HepG2 (cell line): ENCODE measurements around the gene LTBR. TPM values are rescaled to one million over a fixed set of nuclear protein-coding genes. Genes with fewer than 3 reads are reported as not detected.

Experiments used
- BCL3 ChIP-seq: sonication (generic); formaldehyde crosslinking; IDR thresholded peaks from 2 replicates; pipeline ENCODE4 v1.5.1; 2020; ENCODE audit warnings: mild to moderate bottlenecking, missing genetic modification reagents, moderate library complexity
- BCL6 ChIP-seq: IDR thresholded peaks from 2 replicates; pipeline ENCODE4 v1.6.1; 2016; ENCODE audit warnings: missing genetic modification reagents, missing compliant biosample characterization
- EED ChIP-seq: sonication (generic); formaldehyde crosslinking; IDR thresholded peaks from 2 replicates; pipeline ENCODE4 v1.5.0; 2020; ENCODE audit warnings: mild to moderate bottlenecking, missing genetic modification reagents
- ETV6 ChIP-seq: sonication (generic); formaldehyde crosslinking; conservative IDR thresholded peaks from 2 replicates; pipeline ENCODE4 v1.4.0; 2020; ENCODE audit warnings: missing genetic modification reagents
- GFI1 ChIP-seq: sonication (generic); formaldehyde crosslinking; IDR thresholded peaks from 2 replicates; pipeline ENCODE4 v1.5.0; 2020; ENCODE audit warnings: missing genetic modification reagents, mild to moderate bottlenecking, borderline replicate concordance
- HDAC1 ChIP-seq: sonication (generic); formaldehyde crosslinking; IDR thresholded peaks from 2 replicates; pipeline ENCODE4 v1.5.1; 2020; ENCODE audit warnings: mild to moderate bottlenecking, missing genetic modification reagents
- HNF4G ChIP-seq, 2 experiments: sonication (generic) in 1 of 2; formaldehyde crosslinking in 1 of 2; IDR thresholded peaks; 2 replicates each; pipeline versions ENCODE4 v1.4.0 to v1.6.1; 2011 to 2020; ENCODE audit warnings: borderline replicate concordance in 2 of 2, low read depth in 2 of 2, mild to moderate bottlenecking in 2 of 2, low read length in 1 of 2, missing genetic modification reagents in 1 of 2, moderate library complexity in 1 of 2
- KDM5B ChIP-seq: sonication (generic); formaldehyde crosslinking; IDR thresholded peaks from 2 replicates; pipeline ENCODE4 v1.4.0; 2020; ENCODE audit warnings: missing genetic modification reagents, mild to moderate bottlenecking, borderline replicate concordance
- MXD4 ChIP-seq: IDR thresholded peaks from 2 replicates; pipeline ENCODE4 v1.6.1; 2016; ENCODE audit warnings: mild to moderate bottlenecking, missing biosample characterization, missing genetic modification reagents
- NFIC ChIP-seq: IDR thresholded peaks from 2 replicates; pipeline ENCODE4 v1.6.1; 2012; ENCODE audit warnings: mild to moderate bottlenecking, low read length, inconsistent platforms
- NR0B2 ChIP-seq: sonication (generic); formaldehyde crosslinking; IDR thresholded peaks from 2 replicates; pipeline ENCODE4 v1.4.0; 2020; ENCODE audit warnings: mild to moderate bottlenecking, missing genetic modification reagents
- NR2F6 ChIP-seq, 2 experiments: IDR thresholded peaks; 2 replicates each; pipeline ENCODE4 v1.6.1; 2016; ENCODE audit warnings: antibody characterized with exemption in 1 of 2, mild to moderate bottlenecking in 1 of 2
- PHF5A ChIP-seq: IDR thresholded peaks from one replicate; pipeline ENCODE4 v1.6.1; 2018; ENCODE audit warnings: low read depth, missing genetic modification reagents; ENCODE audit not compliant: unreplicated experiment
- POLR2AphosphoS5 ChIP-seq: IDR thresholded peaks from 2 replicates; pipeline ENCODE4 v1.6.1; 2012; ENCODE audit warnings: low read depth, low read length
- SYNCRIP ChIP-seq: fragments of 200-400 bp; formaldehyde crosslinking; IDR thresholded peaks from 2 replicates; pipeline ENCODE4 v1.6.1; 2018; ENCODE audit warnings: mild to moderate bottlenecking, low read depth, low read length; ENCODE audit not compliant: insufficient read depth
- ZFP91 ChIP-seq: sonication (generic); formaldehyde crosslinking; IDR thresholded peaks from 2 replicates; pipeline ENCODE4 v1.9.0; 2022; ENCODE audit warnings: missing genetic modification reagents, mild to moderate bottlenecking, borderline replicate concordance
- ZFX ChIP-seq: sonication (generic); formaldehyde crosslinking; IDR thresholded peaks from 2 replicates; pipeline ENCODE4 v1.4.0; 2020; ENCODE audit warnings: mild to moderate bottlenecking, low read depth, missing genetic modification reagents, moderate library complexity
- ZNF292 ChIP-seq: sonication (generic); formaldehyde crosslinking; IDR thresholded peaks from 2 replicates; pipeline ENCODE4 v1.8.1; 2022; ENCODE audit warnings: mild to moderate bottlenecking, low read depth, missing genetic modification reagents, borderline replicate concordance
- ZNF513 ChIP-seq: sonication (generic); formaldehyde crosslinking; conservative IDR thresholded peaks from 2 replicates; pipeline ENCODE4 v1.5.0; 2020; ENCODE audit warnings: missing genetic modification reagents
- ZNF563 ChIP-seq: sonication (generic); formaldehyde crosslinking; IDR thresholded peaks from 2 replicates; pipeline ENCODE4 v1.8.0; 2022; ENCODE audit warnings: mild to moderate bottlenecking, moderate library complexity, missing genetic modification reagents
- polyA plus RNA-seq, 8 experiments: library from polyadenylated mRNA; depleted of rRNA in 3 of 8; stranded (reverse) in 7 of 8; unstranded in 1 of 8; fragments of >200 nt; fragmentation: Illumina TruSeq in 4 of 8; extraction: Trizol in 4 of 8; gene quantifications; 2 replicates each; pipeline versions ENCODE4 v1.2.1 to v1.2.3, GENCODE V29; 2011 to 2016; ENCODE audit warnings: low read depth in 4 of 8, missing spikeins in 1 of 8, mixed read lengths in 1 of 8; ENCODE audit not compliant: insufficient read depth in 1 of 8
- total RNA-seq, 5 experiments: library from RNA; depleted of rRNA; stranded (reverse); fragments of >200 nt; fragmentation: Illumina TruSeq; extraction: Trizol; gene quantifications; 2 replicates each; pipeline ENCODE4 v1.2.3, GENCODE V29; 2016; ENCODE audit warnings: low read depth in 1 of 5
- TF ChIP-seq, protein P1 (sequence below): sonication (generic); formaldehyde crosslinking; IDR thresholded peaks from 2 replicates; pipeline ENCODE4 v1.5.1; 2020; ENCODE audit warnings: mild to moderate bottlenecking, missing genetic modification reagents, borderline replicate concordance

LTBR gene
- total and polyA plus RNA-seq, 2 of the 13 experiments (the other 11 are each of a cell fraction or from before 2014, with no cell fraction given) = 31.4 to 34.8 TPM

DNA sequence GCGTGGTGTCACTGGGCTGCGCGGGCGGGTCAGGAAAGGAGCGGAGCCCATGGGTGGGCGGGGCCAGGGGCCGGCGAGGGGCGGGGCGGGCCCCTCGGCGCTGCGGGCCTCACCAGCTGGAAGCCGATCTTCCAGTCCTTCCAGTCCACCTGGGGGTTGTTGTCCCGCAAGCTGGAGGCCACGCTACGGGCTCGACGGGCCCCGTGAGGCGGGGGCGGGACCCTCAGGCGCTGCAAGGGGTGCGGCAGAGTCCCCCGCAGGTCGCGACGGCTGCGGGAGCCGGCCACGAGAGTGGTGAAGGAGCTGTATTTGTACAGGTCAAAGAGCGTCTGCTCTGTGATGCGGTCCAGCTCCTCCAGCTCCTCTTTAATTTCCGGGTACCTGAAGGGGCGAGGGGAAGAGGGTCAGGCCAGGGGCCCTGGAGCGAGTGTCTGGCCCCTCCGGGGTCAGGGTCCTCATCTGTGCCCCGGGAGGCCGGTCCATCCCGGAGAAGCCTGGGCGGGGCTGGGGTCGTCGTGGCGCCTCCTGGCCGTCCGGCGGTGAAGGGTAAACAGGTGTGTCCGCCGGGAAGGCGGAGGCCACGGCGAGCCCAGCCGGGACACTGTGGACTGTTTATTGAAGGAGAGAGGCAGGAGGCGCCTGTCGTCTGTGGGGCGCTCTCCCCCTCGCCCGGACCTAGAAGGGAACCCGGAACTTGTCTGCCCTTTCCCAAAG, 20.5 kb upstream of the LTBR start (continued):
- TF ChIP-seq, protein P1, sequence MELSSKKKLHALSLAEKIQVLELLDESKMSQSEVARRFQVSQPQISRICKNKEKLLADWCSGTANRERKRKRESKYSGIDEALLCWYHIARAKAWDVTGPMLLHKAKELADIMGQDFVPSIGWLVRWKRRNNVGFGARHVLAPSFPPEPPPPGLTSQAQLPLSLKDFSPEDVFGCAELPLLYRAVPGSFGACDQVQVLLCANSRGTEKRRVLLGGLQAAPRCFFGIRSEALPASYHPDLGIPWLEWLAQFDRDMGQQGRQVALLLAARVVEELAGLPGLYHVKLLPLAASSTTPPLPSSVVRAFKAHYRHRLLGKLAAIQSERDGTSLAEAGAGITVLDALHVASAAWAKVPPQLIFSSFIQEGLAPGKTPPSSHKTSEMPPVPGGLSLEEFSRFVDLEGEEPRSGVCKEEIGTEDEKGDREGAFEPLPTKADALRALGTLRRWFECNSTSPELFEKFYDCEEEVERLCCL = peak; percentile 53; the same call in 1 of the 2 replicates
- peak; percentile 84 for TF ChIP-seq ETV6 (CRISPR knock-in tag)
- TF ChIP-seq ZNF563 (CRISPR knock-in tag) = peak; percentile 66; the same call in 1 of the 2 replicates
- TF ChIP-seq ZNF292 (CRISPR knock-in tag) = no peak
- peak; percentile 43; the same call in 1 of the 2 replicates for TF ChIP-seq HNF4G (IDR thresholded peaks at IDR 0.05; ENCODE audit: borderline replicate concordance, low read depth, low read length)
- peak; percentile 74 for TF ChIP-seq HNF4G (CRISPR knock-in tag; IDR thresholded peaks at IDR 0.05; ENCODE audit: borderline replicate concordance, low read depth)
- TF ChIP-seq ZNF513 = no peak
- peak; percentile 81; the same call in 1 of the 2 replicates for TF ChIP-seq ZFP91 (CRISPR knock-in tag)
- peak; percentile 52; the same call in 1 of the 2 replicates for TF ChIP-seq GFI1 (CRISPR knock-in tag)
- peak; percentile 62; the same call in 1 of the 2 replicates for TF ChIP-seq BCL6 (CRISPR knock-in tag)
- no peak for TF ChIP-seq SYNCRIP
- TF ChIP-seq KDM5B (CRISPR knock-in tag) = peak; percentile 85; the same call in 1 of the 2 replicates
- peak; percentile 77 for TF ChIP-seq HDAC1 (CRISPR knock-in tag)
- TF ChIP-seq PHF5A (CRISPR knock-in tag) = peak; percentile 26
- TF ChIP-seq MXD4 (CRISPR knock-in tag) = peak; percentile 74; the same call in 1 of the 2 replicates
- no peak for TF ChIP-seq NR0B2 (CRISPR knock-in tag)
- no peak for TF ChIP-seq NFIC
- TF ChIP-seq NR2F6 (IDR thresholded peaks at IDR 0.05) = peak; percentile 86
- peak; percentile 74 for TF ChIP-seq NR2F6 (CRISPR knock-in tag; IDR thresholded peaks at IDR 0.05)
- TF ChIP-seq ZFX (CRISPR knock-in tag) = peak; percentile 83
- TF ChIP-seq POLR2AphosphoS5 = peak; percentile 63
- 0 out of 2 replicates have a peak, but pooled peaks have one; percentile 66 for TF ChIP-seq EED (CRISPR knock-in tag)
- peak; percentile 61 for TF ChIP-seq BCL3 (CRISPR knock-in tag)
